Hepatocyte (in vitro differentiated cells): Measurements from ENCODE around the gene FBXO9. TPM values are rescaled to one million over a fixed set of nuclear protein-coding genes. Genes with fewer than 3 reads are reported as not detected.

ENCODE experiments used
- DNase-seq: peaks from one replicate; pipeline ENCODE4 v3.0.0-alpha.2; 2016; ENCODE audit warnings: low spot score
- H2AFZ ChIP-seq: fragments of 200-600 bp; sonication (generic); 2 replicates; pipeline ENCODE4 v1.6.0; 2016; ENCODE audit warnings: antibody characterized with exemption, mild to moderate bottlenecking
- H3K27ac ChIP-seq: fragments of 200-600 bp; sonication (generic); 2 replicates; pipeline ENCODE4 v1.5.1; 2016; ENCODE audit warnings: mild to moderate bottlenecking
- H3K27me3 ChIP-seq: fragments of 200-600 bp; sonication (generic); 2 replicates; pipeline ENCODE4 v1.6.1; 2016
- H3K36me3 ChIP-seq: fragments of 200-600 bp; sonication (generic); replicated peaks from 2 replicates; pipeline ENCODE4 v1.5.1; 2016; ENCODE audit warnings: low read depth; ENCODE audit not compliant: insufficient read depth
- H3K4me1 ChIP-seq: fragments of 200-600 bp; sonication (generic); 2 replicates; pipeline ENCODE4 v1.5.1; 2016; ENCODE audit warnings: mild to moderate bottlenecking, moderate library complexity; ENCODE audit not compliant: insufficient read depth
- H3K4me2 ChIP-seq: fragments of 200-600 bp; sonication (generic); 2 replicates; pipeline ENCODE4 v1.6.0; 2016
- H3K4me3 ChIP-seq: fragments of 200-600 bp; sonication (generic); 2 replicates; pipeline ENCODE4 v1.5.1; 2016; ENCODE audit warnings: mild to moderate bottlenecking
- H3K79me2 ChIP-seq: fragments of 200-600 bp; sonication (generic); 2 replicates; pipeline ENCODE4 v1.6.0; 2017; ENCODE audit warnings: mild to moderate bottlenecking
- H3K9me2 ChIP-seq: fragments of 200-600 bp; sonication (generic); replicated peaks from 2 replicates; pipeline ENCODE4 v1.6.0; 2017; ENCODE audit warnings: mild to moderate bottlenecking; ENCODE audit not compliant: insufficient read depth
- H3K9me3 ChIP-seq: fragments of 200-600 bp; sonication (generic); 2 replicates; pipeline ENCODE4 v1.5.1; 2016; ENCODE audit warnings: low read depth, mild to moderate bottlenecking
- H4K20me1 ChIP-seq: fragments of 200-600 bp; sonication (generic); 2 replicates; pipeline ENCODE4 v1.6.0; 2016; ENCODE audit warnings: mild to moderate bottlenecking; ENCODE audit not compliant: insufficient read depth, poor library complexity, severe bottlenecking
- CTCF ChIP-seq: fragments of 200-600 bp; sonication (generic); IDR thresholded peaks from 2 replicates; pipeline ENCODE4 v1.5.1; 2016; ENCODE audit warnings: antibody characterized with exemption, mild to moderate bottlenecking; ENCODE audit not compliant: poor library complexity
- EZH2 ChIP-seq: fragments of 200-600 bp; sonication (generic); IDR thresholded peaks from 2 replicates; pipeline ENCODE4 v1.6.1; 2016; ENCODE audit warnings: antibody characterized with exemption, mild to moderate bottlenecking, borderline replicate concordance
- EZH2phosphoT487 ChIP-seq: fragments of 200-600 bp; sonication (generic); IDR thresholded peaks from one replicate; pipeline ENCODE4 v1.6.1; 2018; ENCODE audit warnings: antibody characterized with exemption, mild to moderate bottlenecking, low read depth, moderate library complexity; ENCODE audit not compliant: unreplicated experiment, severe bottlenecking
- WGBS: methylation state at CpG from one replicate; pipeline ENCODE4 v1.1.6; 2016; ENCODE audit warnings: low lambda C conversion rate; ENCODE audit errors: missing lambda C conversion rate; 5-methylcytosine and 5-hydroxymethylcytosine counted together
- polyA plus RNA-seq: library from polyadenylated mRNA; unstranded; fragments of >200 nt; fragmentation: Nextera tagmentation; extraction: Ambion mirVana; gene quantifications from 2 replicates; pipeline ENCODE4 v1.2.1, GENCODE V29; 2016
- total RNA-seq: library from RNA; depleted of rRNA; stranded (reverse); fragments of >200 nt; gene quantifications from 2 replicates; pipeline ENCODE4 v1.2.3, GENCODE V29; 2014

The FBXO9 gene
- total and polyA plus RNA-seq, 2 experiments from 2014 or later, result 33.3 to 79.8 TPM

GRCh38 chr6:53095270-53095669, 30.1 kb downstream of the FBXO9 start:
- no peaks in the 10 kb centered on the region for H3K9me3 ChIP-seq
- no peak for TF ChIP-seq EZH2
- TF ChIP-seq CTCF, result no peak
- TF ChIP-seq EZH2phosphoT487, result no peak

GRCh38 chr6:53095716-53096115, 30.5 kb downstream of the FBXO9 start:
- DNase-seq, result no peak
- Histone ChIP-seq H3K9me2 (no peaks in the 10 kb centered on the region), H3K36me3 (no peaks in the 10 kb centered on the region), H3K4me2 (no peak overlapping the region), H3K79me2 (no peaks in the 10 kb centered on the region), H2AFZ (no peak overlapping the region), H3K4me3 (no peak overlapping the region), H3K9me3 (no peaks in the 10 kb centered on the region), H3K27me3 (no peaks in the 10 kb centered on the region), H3K4me1 (no peaks in the 10 kb centered on the region), H4K20me1 (no peaks in the 10 kb centered on the region), H3K27ac (no peak overlapping the region)
- TF ChIP-seq EZH2phosphoT487 (no peak), EZH2 (no peak), CTCF (no peak)
- WGBS, result 81% methylated on average over 1 of the region's 1 CpG

More at GRCh38 chr6:53095270-53095669, 30.1 kb downstream of the FBXO9 start:
- DNase-seq, result no peak
- no peaks in the 10 kb centered on the region for H3K9me2 ChIP-seq
- H3K27ac ChIP-seq, result no peak overlapping the region
- H3K4me1 ChIP-seq, result no peaks in the 10 kb centered on the region
- no peaks in the 10 kb centered on the region for H4K20me1 ChIP-seq
- no peaks in the 10 kb centered on the region for H3K36me3 ChIP-seq
- H3K4me3 ChIP-seq, result no peak overlapping the region
- no peaks in the 10 kb centered on the region for H3K27me3 ChIP-seq
- H3K4me2 ChIP-seq, result no peak overlapping the region
- WGBS, result 96% methylated on average over 3 of the region's 3 CpGs
- H3K79me2 ChIP-seq, result no peaks in the 10 kb centered on the region
- no peak overlapping the region for H2AFZ ChIP-seq

- Histone ChIP-seq H3K9me2 (no peaks in the 10 kb centered on the region), H3K79me2 (no peaks in the 10 kb centered on the region), H3K4me3 (no peak overlapping the region), H3K9me3 (no peaks in the 10 kb centered on the region), H4K20me1 (no peaks in the 10 kb centered on the region), H3K4me1 (no peaks in the 10 kb centered on the region), H3K36me3 (no peaks in the 10 kb centered on the region), H3K27me3 (no peaks in the 10 kb centered on the region), H2AFZ (no peak overlapping the region), H3K4me2 (no peak overlapping the region), H3K27ac (no peak overlapping the region)
- DNase-seq, result no peak
- TF ChIP-seq EZH2phosphoT487 (no peak), EZH2 (no peak), CTCF (no peak)
- WGBS, result 28% methylated on average over 2 of the region's 2 CpGs
These were observed 35.4 kb downstream of the FBXO9 start for GRCh38 chr6:53100561-53100960.

- no peaks in the 10 kb centered on the region for H3K36me3 ChIP-seq
- no peak for TF ChIP-seq CTCF
- no peak for TF ChIP-seq EZH2phosphoT487
- no peak for TF ChIP-seq EZH2
- no peak for DNase-seq
- H2AFZ ChIP-seq, result no peak overlapping the region
- no peak overlapping the region for H3K4me3 ChIP-seq
- 92% methylated on average over 2 of the region's 2 CpGs for WGBS
- H3K4me1 ChIP-seq, result no peaks in the 10 kb centered on the region
- no peaks in the 10 kb centered on the region for H3K27me3 ChIP-seq
- no peaks in the 10 kb centered on the region for H3K79me2 ChIP-seq
- H3K9me2 ChIP-seq, result no peaks in the 10 kb centered on the region
- no peak overlapping the region for H3K27ac ChIP-seq
- no peaks in the 10 kb centered on the region for H3K9me3 ChIP-seq
- no peaks in the 10 kb centered on the region for H4K20me1 ChIP-seq
- H3K4me2 ChIP-seq, result no peak overlapping the region
These were observed 35.8 kb downstream of the FBXO9 start for GRCh38 chr6:53101006-53101405.
